Psoas muscle (tissue), 8 donors: Measurements from ENCODE around the gene SGSM2. TPM values are rescaled to one million over a fixed set of nuclear protein-coding genes. Genes with fewer than 3 reads are reported as not detected.

ENCODE experiments used
- ATAC-seq, 4 donors: fragments of 200-7000 bp; cut with Tn5 transposase; one replicate each; pipeline ENCODE4 v1.9.1; 2020; ENCODE audit warnings: moderate library complexity in 3 of 4, mild to moderate bottlenecking in 2 of 4
- DNase-seq, 2 donors: peaks; one replicate each; pipeline ENCODE4 v3.0.0-alpha.2; 2020
- H3K27ac ChIP-seq: fragments of 200-600 bp; one replicate; pipeline ENCODE4 v1.8.0; 2022
- H3K27me3 ChIP-seq, 3 donors: fragments of 200-600 bp in 1 of 3; one replicate each; pipeline versions ENCODE4 v1.6.1 to v1.8.0; 2013 to 2022; ENCODE audit warnings: low read length in 2 of 3, mild to moderate bottlenecking in 2 of 3, moderate library complexity in 1 of 3; ENCODE audit not compliant: insufficient read depth in 3 of 3
- H3K36me3 ChIP-seq, 2 donors: fragments of 200-600 bp in 1 of 2; one replicate each; pipeline versions ENCODE4 v1.6.1 to v1.8.0; 2013 to 2022; ENCODE audit warnings: low read depth in 1 of 2, mild to moderate bottlenecking in 1 of 2, moderate library complexity in 1 of 2; ENCODE audit not compliant: insufficient read depth in 1 of 2
- H3K4me1 ChIP-seq: fragments of 200-600 bp; one replicate; pipeline ENCODE4 v1.8.0; 2022
- H3K4me3 ChIP-seq: fragments of 200-600 bp; one replicate; pipeline ENCODE4 v1.8.0; 2022; ENCODE audit warnings: mild to moderate bottlenecking
- H3K9me3 ChIP-seq: fragments of 200-600 bp; one replicate; pipeline ENCODE4 v1.8.0; 2022
- CTCF ChIP-seq: fragments of 200-600 bp; IDR thresholded peaks from one replicate; pipeline ENCODE4 v1.8.0; 2022; ENCODE audit warnings: antibody characterized with exemption
- WGBS, 3 donors: extraction: QIAGEN DNeasy Blood & Tissue Kit; methylation state at CpG; one replicate each; pipeline versions ENCODE4 v1.1.6 to v1.1.7; 2013; 5-methylcytosine and 5-hydroxymethylcytosine counted together
- intact Hi-C, 2 donors: fragments of 100-400 bp; cut with DNase I; formaldehyde crosslinking; loops; one replicate each; pipeline versions ENCODE4 v1.11.0 to v1.14.2; 2022
- polyA plus RNA-seq, 3 donors: library from polyadenylated mRNA; stranded (reverse); fragments of 200-250 nt; gene quantifications; one replicate each; pipeline ENCODE4 v1.2.3, GENCODE V29; 2013
- total RNA-seq, 4 donors: library from RNA; stranded (reverse); fragmentation: NEBNext Ultra II Directional in 2 of 4; extraction: Animal tissue kit (Norgen Biotek cat#: 25700) in 2 of 4; gene quantifications; one replicate each; pipeline versions ENCODE4 v1.2.1 to v1.2.4, GENCODE V29; 2021 to 2023
- donor health status: healthy with polysubstance abuse.
- donor health status: DM: no; HTN: no; CAD: no; lungs with moderate emphysema.
- donor health status: Bipolar disorder and iron deficiency.
- donor health status: healthy.
- donor health status: DM: yes; HTN: yes; CAD: no.
- donor health status: DM: no; HTN: no; CAD: no.
- donor health status: DM: no; HTN: no; CAD: no.
- donor health status: DM: yes; HTN: yes; CAD: no.

SGSM2 gene
- total and polyA plus RNA-seq, 7 donors, result 9.6 to 25.6 (median 13.5) TPM

GRCh38 chr17:2400474-2400866 lies 63.2 kb downstream of the SGSM2 start:
- no peaks in the 10 kb centered on the region for H3K9me3 ChIP-seq
- no peaks in the 10 kb centered on the region for H3K36me3 ChIP-seq
- DNase-seq, result peak; percentile 64 to 78
- H3K27me3 ChIP-seq, result no peaks in the 10 kb centered on the region
- peak in 2 of 4 donors; percentile 2 for ATAC-seq
- intact Hi-C loops, result no loop called here
- 0 to 1% (median 0%) methylated on average over 35 to 43 of the region's 43 CpGs for WGBS, 3 donors
- H3K4me1 ChIP-seq, result peaks cover 58% of the 10 kb centered on the region
- peak overlapping the region; percentile 98 for H3K4me3 ChIP-seq
- no peak for TF ChIP-seq CTCF
- peak overlapping the region; percentile 100 for H3K27ac ChIP-seq

DNA sequence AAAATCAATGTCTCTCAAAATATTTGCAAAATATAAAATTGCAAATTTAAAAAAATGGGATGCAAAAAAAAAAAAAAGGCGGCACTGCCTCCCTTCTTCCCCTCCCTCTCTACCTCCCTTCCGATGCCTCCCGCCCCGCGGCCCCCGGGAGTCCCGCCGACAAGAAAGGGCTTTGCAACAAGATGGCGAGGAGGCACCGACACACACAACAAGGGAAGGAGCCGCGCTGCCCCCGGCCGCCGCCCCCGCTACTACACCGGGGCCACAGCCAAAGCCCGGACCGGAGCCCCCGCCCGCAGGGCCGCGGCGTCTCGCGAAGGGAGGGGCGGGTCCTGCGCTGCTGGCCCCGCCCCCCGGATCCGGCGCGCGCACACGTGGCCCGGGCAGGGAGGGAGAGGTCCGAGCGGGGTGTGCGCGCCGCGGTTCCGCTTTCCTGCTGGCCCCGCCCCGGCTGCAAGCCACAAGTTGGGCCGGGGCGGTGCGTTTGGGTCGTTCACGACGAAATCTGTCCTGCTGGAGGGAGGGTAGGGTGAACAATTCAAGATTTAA lies 63.6 kb downstream of the SGSM2 start, which contains the start of gene MNT:
Gene MNT, minus strand, starts transcription at position 184 of the 549 bp plus-strand sequence. CDS start 348 bp downstream, outside the sequence.
- no peaks in the 10 kb centered on the region for H3K9me3 ChIP-seq
- H3K27ac ChIP-seq, result peak within 1 kb of the TSS; percentile 100
- no peaks in the 10 kb centered on the region for H3K27me3 ChIP-seq
- peak; percentile 96 to 97 for DNase-seq
- 0 to 1% (median 1%) methylated on average over 8 to 51 of the region's 51 CpGs for WGBS, 3 donors
- TF ChIP-seq CTCF, result no peak
- H3K36me3 ChIP-seq, result no peaks in the 10 kb centered on the region
- ATAC-seq, result peak; percentile 68 to 70 (median 69)
- intact Hi-C loops, result no loop called here
- H3K4me3 ChIP-seq, result peak within 1 kb of the TSS; percentile 98
- peaks cover 58% of the 10 kb centered on the region for H3K4me1 ChIP-seq

GRCh38 chr17:2401426-2402221 lies 64.3 kb downstream of the SGSM2 start:
- H3K4me1 ChIP-seq, result peaks cover 58% of the 10 kb centered on the region
- H3K27ac ChIP-seq, result peak overlapping the region; percentile 100
- 0 to 1% (median 0%) methylated on average over 59 to 72 of the region's 72 CpGs for WGBS, 3 donors
- intact Hi-C loops, result no loop called here
- no peaks in the 10 kb centered on the region for H3K27me3 ChIP-seq
- H3K4me3 ChIP-seq, result peak overlapping the region; percentile 98
- peak; percentile 100 for DNase-seq
- H3K36me3 ChIP-seq, result no peaks in the 10 kb centered on the region
- ATAC-seq, result peak; percentile 67 to 71 (median 68)
- TF ChIP-seq CTCF, result no peak
- H3K9me3 ChIP-seq, result no peaks in the 10 kb centered on the region

DNA sequence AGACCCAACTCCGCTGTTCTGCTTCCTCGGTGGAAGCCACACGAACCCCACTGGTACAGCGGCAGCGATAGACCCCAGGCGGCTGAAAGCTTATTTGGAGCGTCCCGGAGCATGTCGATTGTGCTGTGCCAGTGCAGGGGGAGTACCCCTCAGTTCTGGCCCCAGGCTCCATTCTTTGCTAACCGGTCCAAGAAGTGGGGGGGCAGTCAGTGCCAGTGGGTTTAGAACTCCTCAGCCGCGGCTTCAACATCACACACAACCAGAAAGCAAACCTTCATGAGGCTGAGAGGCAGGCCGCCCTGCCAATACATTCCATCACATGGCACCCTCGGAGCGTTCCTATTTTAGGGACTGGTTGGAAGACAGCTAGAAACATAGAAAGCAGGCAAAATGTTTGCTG lies 65.2 kb downstream of the SGSM2 start:
- WGBS, 3 donors, result 11 to 17% (median 15%) methylated on average over 15 of the region's 15 CpGs
- no peak for TF ChIP-seq CTCF
- intact Hi-C loops, result no loop called here
- Histone ChIP-seq H3K27me3 (no peaks in the 10 kb centered on the region), H3K4me3 (peak overlapping the region; percentile 98), H3K9me3 (no peaks in the 10 kb centered on the region), H3K36me3 (no peaks in the 10 kb centered on the region), H3K27ac (peak overlapping the region; percentile 100), H3K4me1 (peaks cover 58% of the 10 kb centered on the region)
- DNase-seq (peak in 1 of 2 donors; percentile 50), ATAC-seq (no peak)
